GM12873 (cell line): Measurements from ENCODE around the gene GTF2IRD1.

ENCODE experiments used
- CTCF ChIP-seq: IDR thresholded peaks from 2 replicates; pipeline ENCODE4 v1.5.1; 2012; ENCODE audit warnings: low read depth, mild to moderate bottlenecking, moderate library complexity, low read length, control low read depth; ENCODE audit not compliant: insufficient read depth; ENCODE audit errors: missing control alignments

GTF2IRD1 gene

GRCh38 chr7:74428023-74428422 is 25.7 kb upstream of the GTF2IRD1 start:
- TF ChIP-seq CTCF = no peak

- no peak for TF ChIP-seq CTCF
These were observed 24.5 kb upstream of the GTF2IRD1 start for GRCh38 chr7:74429153-74429747.

- TF ChIP-seq CTCF = no peak
These were observed 22.7 kb upstream of the GTF2IRD1 start for GRCh38 chr7:74430961-74431466.

GRCh38 chr7:74438327-74438726 is 15.4 kb upstream of the GTF2IRD1 start:
- no peak for TF ChIP-seq CTCF

GRCh38 chr7:74439541-74439940 is 14.2 kb upstream of the GTF2IRD1 start:
- no peak for TF ChIP-seq CTCF

GRCh38 chr7:74441801-74442200 is 11.9 kb upstream of the GTF2IRD1 start:
- TF ChIP-seq CTCF = no peak

GRCh38 chr7:74443543-74444247 is 10.0 kb upstream of the GTF2IRD1 start:
- TF ChIP-seq CTCF = no peak
